Stimulated activated CD8-positive, alpha-beta memory T cell treated with anti-CD3 and anti-CD28 coated beads, Interleukin-7, amount 100 ng/mL, for 4 hours (primary cell): ENCODE data around the gene PDE4B.

ENCODE experiments used
- DNase-seq, 2 donors: peaks; one replicate each; pipeline ENCODE4 v3.0.0-alpha.2; 2020; ENCODE audit warnings: low read depth in 2 of 2

Gene PDE4B

DNA sequence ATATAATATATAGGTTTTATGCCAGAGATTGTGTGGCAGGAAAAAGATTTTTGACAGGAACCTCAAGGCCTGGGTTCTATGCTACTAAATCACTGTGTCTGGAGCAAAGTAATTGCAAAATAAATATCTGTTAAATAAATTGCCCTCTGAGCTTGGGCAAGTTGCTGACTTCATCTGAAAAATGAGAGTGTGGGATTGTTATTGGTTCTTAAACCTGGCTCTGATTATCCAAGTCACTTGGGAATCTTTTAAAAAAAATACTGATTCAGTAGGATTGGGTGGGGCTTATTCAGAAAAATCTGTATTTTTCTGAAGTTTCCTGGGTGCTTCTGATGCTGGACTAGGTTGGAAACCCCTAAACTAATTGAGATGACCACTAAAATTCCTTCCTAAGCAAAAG is 567.1 kb downstream of the PDE4B start:
- DNase-seq, result no peak

DNA sequence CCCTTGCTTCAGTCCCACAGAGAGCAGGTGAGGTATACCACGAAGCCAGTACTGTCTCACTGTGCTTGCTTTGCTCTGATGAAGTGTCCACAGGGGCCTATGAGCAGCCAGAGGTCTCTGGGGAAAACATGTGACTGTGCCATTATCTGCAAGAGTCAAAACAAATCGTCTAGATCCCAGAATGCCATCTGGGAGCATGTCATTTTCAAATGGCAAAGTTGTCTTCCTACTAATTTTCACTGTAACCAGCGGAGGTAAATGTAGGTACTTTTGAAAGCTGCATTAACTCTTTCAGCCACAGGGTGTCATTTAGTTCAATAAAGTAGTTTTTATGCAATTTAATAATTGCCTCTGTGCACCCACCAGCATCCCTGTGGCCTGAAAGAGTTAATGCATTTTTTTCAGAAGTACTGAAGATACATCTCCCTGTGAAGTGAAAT is 567.6 kb downstream of the PDE4B start:
- DNase-seq, result no peak

DNA sequence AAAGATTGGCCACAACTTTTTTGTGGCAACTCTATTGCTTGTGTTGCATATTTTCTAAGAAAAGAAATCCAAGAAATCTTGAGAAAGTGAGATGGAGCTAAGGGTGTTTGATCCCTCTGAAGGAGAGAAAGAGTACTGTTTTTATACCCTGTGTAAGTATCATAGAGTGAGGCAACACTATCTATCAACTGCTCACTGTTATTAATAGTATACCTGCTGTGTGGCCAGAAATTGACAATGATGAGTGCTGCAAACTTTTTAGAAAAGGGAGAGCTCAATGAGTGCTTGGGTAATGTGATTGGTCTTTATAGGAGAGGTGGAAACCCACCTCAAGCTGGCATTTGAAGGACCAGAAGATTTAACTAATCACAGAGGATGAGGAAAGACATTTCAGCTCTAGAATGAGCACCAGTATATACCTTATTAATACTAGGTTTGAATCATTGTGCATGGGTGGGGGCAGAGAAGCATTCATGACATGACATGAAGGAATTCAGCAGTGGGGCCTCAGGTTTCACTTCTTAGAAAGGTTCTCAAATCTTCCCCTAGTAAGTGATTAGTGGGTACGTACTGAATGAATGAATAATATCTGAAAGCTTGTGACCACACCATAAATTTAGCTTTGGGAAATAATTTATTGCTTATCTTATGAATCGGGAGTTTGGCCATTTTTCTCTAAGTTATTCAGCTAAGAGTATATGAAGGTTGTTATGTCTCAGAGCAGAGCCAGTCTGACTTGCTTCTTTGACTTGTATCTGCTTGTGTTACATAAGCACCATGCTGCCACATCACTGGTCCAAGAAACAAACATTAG is 572.1 kb downstream of the PDE4B start:
- no peak for DNase-seq

DNA sequence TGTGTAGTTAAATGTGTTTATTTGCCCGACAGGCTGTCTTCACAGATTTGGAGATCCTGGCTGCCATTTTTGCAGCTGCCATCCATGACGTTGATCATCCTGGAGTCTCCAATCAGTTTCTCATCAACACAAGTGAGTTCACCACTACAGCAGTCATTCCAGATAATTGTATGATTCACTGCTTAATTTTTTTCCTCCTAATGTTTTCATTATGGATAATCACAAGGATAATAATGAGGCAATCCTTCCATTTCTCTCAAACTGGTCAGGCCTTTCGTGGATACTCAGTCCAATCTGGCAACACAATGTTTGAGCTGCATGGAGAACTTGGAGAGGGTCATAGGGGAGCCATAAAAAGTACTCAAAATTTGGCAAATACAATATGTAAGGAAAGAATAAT is 572.9 kb downstream of the PDE4B start:
- DNase-seq, result no peak

DNA sequence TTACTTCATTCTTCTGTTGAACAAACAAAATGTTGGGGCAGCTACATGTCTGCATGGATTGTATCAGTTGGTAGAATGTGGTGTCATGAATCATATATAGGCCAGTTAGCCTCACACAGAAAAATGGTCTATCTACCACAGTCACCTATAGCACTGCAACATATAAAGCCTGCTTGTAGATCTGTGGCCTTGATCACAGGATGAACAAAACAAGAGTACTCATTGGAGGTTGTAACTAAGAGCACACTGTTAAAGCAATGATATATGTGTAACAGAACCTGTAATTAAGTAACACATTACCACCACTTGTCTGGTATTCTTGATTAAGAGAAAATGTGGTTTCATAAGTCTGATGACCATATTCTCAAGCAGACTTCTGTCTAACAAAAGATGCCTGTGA is 573.9 kb downstream of the PDE4B start:
- no peak for DNase-seq

DNA sequence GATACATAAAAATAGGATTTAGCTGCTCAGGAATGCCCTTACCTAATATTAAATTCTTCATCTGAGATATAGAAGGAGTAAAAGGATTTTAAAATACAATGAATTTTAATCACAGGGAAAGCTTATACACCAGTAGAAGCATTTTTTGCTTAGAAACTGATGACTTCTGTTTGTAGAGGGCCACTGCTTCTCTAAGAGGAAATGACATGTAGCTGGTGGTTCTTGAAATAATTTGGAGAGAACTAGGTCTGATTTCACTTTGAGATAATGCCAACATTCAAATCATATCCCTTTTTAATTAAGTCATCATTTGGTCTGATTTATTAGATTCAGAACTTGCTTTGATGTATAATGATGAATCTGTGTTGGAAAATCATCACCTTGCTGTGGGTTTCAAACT is 574.7 kb downstream of the PDE4B start:
- no peak for DNase-seq

DNA sequence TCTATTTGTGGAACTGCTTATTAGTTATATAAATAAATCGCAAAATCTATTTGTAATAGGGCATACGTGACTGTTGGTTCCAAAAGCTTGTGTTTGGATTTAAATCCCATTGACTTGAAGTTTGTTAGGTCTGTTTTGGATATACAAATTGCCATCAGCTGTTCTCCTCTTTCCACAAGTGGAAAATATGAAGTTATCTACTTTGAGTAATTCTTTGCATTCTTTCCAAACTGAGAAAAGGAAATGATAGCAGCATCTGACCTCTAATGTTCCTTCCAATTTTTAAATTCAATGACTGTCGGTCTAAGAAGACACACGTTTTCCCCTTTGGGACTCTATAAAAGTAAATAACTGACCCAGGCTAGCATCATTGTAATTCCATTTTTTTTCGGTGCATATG is 575.6 kb downstream of the PDE4B start:
- DNase-seq, result no peak

DNA sequence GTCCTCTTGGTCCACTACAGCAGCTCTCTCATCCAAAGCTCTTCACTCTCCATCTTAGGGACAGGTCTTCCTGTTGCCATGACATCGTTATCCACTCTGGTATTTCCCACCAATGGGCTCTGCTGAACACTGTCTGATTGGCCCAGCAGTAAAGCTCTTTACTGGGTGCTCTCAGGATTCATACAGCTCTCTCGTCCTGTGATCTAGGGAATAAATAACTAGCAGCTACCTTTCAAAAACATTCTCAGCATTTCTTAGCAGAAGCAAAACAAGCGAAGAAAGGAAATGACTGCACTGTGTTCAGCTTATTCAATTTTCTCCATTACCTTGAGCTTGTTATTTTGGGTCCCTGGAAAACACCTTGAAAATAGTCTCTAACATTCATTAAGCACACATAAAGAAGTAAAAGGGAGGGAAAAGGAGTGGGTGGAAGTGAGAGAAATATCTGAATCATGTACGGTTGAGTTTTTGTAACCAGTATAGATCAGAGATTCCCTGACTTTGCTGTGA is 577.8 kb downstream of the PDE4B start:
- DNase-seq, result no peak

DNA sequence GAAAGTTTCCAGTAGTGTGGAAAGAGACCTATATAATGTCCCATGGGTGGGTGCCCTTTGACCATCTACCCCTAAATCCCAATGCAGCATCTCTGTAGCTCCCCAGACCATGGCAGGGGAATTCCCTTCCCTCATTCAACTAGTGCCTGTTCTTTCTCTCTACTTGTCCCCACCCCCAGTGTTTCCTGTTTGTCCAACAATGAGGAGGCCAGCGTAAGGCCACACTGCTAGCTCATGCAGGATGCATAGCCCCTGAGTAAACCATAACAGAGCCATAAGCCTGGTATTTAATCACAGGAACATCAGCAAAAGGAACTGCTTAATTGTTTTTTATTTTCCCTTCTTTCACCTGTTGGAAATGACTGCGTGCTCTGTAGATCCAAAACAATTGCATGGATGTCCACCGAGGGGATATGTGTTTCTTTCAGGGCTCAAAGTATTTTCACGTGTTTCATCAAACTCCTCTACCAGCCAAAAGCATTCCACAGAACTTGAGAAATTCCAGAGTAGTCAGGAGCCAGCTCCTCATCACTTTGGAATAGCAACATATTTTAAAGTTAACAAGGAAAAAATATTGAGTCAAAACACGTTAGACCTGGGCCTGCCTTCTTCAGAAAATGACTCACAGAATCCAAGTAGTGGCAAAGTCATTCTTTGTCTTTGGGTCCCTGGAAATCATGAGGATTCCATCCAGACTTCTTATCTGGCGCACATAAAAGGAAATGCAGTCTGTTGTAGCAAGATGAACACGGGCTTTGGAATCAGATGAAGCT is 578.7 kb downstream of the PDE4B start:
- DNase-seq, result no peak

DNA sequence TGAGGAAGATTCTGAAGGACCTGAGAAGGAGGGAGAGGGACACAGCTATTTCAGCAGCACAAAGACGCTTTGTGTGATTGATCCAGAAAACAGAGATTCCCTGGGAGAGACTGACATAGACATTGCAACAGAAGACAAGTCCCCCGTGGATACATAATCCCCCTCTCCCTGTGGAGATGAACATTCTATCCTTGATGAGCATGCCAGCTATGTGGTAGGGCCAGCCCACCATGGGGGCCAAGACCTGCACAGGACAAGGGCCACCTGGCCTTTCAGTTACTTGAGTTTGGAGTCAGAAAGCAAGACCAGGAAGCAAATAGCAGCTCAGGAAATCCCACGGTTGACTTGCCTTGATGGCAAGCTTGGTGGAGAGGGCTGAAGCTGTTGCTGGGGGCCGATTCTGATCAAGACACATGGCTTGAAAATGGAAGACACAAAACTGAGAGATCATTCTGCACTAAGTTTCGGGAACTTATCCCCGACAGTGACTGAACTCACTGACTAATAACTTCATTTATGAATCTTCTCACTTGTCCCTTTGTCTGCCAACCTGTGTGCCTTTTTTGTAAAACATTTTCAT is 579.9 kb downstream of the PDE4B start:
- DNase-seq, result no peak

DNA sequence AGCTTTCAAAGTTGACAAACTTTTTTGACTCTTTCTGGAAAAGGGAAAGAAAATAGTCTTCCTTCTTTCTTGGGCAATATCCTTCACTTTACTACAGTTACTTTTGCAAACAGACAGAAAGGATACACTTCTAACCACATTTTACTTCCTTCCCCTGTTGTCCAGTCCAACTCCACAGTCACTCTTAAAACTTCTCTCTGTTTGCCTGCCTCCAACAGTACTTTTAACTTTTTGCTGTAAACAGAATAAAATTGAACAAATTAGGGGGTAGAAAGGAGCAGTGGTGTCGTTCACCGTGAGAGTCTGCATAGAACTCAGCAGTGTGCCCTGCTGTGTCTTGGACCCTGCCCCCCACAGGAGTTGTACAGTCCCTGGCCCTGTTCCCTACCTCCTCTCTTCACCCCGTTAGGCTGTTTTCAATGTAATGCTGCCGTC is 580.5 kb downstream of the PDE4B start:
- no peak for DNase-seq

DNA sequence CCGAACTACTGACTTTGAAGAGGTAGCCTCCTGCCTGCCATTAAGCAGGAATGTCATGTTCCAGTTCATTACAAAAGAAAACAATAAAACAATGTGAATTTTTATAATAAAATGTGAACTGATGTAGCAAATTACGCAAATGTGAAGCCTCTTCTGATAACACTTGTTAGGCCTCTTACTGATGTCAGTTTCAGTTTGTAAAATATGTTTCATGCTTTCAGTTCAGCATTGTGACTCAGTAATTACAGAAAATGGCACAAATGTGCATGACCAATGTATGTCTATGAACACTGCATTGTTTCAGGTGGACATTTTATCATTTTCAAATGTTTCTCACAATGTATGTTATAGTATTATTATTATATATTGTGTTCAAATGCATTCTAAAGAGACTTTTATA is 581.5 kb downstream of the PDE4B start:
- no peak for DNase-seq

DNA sequence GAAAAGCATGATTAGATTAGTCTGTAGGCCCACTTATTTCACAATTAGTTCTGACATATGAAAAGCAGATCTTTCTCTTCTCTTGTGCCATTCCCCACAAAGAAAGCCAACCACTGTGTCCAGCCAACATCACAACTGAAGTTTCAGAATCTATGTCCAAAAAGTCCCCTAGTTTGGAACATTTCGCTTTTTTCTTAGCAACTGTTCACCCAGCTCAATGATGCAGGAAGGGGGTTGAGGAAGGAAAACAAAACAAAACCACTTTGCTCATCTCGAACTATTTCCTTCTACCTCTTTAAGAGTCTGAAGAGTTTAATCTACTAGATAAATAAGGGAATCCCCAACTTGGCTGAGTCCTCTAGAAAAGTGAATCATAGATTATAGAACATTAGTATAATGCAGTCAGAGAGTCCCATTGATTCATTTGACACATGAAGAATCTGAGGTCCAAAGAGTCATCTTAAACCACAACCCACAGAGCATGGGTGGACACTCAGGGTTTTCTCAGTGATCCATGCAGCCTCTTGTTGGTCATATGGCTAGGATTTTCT is 581.9 kb downstream of the PDE4B start:
- no peak for DNase-seq

DNA sequence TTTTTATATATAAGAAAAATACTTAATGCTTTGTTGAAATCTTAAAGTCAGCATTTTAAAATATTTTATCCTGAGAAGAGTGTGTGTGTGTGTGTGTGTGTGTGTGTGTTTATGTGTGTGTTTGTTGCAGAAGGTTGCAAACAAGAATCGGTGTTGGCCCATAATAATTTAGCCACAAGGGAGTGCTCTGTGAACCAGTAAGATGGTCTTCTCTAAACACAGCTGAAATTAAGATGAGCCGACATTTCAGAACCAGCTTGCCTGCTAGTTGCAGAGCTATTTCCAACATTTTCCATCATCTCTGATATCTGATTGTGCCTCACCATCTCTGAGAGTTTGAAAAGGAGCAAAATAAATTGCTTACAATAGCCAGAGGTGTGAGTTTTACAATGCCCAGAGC is 582.4 kb downstream of the PDE4B start:
- no peak for DNase-seq

DNA sequence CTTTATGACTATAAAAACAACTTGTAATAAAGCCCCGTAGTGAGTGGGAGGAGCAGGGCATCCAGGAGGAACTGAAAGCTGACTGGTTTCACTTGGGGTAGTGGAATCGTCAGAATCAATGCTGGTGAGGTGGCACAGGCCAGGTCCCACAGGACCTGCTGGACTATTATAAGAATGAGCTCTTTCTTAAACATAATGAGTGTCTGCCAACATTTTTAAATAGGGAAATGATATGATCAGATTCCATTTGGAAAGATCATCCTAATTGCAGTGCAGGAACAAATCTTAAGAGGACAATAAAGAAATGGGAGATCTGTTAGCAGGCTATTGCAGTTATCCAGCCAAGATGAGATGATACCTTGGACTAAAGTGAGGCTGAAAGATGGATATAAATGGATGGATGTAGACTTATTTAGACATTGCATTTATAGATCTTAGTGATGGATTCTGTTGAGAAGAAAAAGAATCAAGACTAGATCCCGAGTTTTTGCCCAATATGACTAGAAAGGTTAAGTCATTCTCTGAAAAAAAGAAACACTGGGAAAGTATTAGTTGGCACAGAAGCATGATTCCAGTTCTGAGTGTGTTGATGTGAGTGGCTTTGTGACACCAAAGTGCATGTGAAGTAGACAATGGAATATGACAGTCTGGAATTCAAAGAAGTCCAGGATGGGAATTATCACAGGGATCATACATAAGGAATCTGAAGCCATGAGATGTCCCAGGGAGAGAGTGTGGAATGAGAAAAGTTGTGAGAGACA is 587.9 kb downstream of the PDE4B start:
- no peak for DNase-seq

DNA sequence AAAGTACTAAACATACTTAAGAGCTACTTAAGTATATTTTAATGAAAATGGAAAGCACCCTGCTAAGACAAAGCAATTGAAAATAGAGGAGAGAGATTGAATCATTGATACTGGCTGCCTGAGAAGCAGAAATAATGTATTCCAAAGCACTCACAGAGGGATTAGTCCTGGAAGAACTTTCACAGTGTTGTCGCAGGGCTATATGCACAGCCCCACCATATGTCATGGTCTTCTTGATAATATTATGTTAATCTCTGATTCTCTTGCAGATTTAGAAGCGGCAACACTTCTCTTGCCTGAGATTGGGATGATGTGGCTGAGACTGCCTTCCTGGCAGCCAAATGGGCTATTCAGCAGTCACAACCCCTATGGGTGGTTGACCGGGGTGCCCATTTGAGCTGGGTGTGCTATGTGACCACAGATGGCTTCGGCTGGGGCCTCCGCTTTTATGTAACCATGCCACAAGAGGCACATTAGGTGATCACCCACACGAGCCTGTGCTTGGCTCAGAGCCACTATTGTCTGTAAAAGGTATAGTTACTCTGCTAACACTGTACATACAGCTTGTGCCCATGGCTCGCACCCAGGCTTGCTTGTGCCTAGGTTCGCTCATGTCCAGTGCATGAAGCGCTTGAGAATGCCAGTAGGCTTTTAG is 589.1 kb downstream of the PDE4B start:
- no peak for DNase-seq

DNA sequence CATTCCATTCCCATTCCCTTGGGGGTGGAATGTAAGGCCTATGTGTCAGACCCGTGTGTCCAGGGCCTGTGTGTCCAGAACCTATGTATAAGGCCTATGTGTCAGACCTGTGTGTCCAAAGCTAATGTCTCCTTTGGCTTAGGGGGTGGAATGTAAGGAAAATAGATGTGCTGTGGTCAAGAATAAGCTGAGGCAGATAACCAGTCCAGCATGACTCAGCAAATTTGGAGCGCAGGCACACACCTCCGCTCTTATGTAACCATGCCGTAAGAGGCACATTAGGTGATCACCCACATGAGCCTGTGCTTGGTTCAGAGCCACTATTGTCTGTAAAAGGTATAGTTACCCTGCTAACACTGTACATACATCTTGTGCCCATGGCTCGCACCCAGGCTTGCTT is 590.5 kb downstream of the PDE4B start:
- DNase-seq, result no peak

DNA sequence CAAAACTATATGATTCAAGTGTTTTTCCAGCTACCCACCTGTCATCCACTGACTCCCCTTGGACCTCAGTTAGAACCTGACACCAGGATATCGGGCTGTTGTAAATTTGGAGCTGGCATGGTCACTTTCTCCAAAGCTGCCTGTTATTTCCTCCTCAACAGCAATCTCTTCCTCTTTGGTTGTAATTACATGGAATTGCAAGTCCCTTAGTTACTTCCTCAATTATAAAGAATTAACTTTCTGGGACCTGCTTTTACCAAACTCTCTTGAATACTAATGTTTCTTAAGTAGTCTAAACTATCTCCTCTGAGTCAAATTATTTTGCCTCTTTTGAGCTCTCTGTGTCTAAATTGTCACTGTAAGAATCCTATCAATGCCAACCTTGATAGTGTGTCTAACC is 590.9 kb downstream of the PDE4B start:
- no peak for DNase-seq

DNA sequence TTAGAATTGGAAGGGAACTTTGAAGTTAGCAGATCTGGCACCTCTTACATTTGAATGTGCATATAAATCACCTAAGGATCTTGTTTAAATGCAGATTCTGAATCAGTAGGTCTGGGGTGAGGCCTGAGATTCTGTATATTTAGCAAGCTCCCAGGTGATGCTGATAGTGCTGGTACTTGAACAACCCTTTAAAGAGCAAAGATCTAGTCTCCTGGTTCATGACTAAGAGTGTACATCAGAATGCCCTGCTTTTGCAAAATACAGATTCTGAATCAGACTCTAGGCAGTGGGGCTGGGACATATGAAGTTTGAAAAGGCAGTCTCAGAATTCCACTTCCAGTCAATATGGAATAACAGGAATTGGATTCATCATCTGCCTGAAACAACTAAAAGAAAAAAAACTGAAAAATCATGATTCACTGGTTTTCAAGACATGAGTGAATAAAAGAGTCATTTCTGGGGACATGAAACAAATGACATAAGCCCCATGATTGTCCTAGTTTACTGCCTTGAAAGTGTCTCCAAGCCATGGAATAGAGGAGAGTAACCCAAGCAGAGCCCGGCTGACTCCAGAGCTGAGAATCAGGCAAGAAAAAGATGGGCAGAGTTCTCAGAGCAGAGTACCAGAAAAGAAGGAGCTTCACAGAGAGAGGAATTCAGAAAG is 591.7 kb downstream of the PDE4B start:
- no peak for DNase-seq

DNA sequence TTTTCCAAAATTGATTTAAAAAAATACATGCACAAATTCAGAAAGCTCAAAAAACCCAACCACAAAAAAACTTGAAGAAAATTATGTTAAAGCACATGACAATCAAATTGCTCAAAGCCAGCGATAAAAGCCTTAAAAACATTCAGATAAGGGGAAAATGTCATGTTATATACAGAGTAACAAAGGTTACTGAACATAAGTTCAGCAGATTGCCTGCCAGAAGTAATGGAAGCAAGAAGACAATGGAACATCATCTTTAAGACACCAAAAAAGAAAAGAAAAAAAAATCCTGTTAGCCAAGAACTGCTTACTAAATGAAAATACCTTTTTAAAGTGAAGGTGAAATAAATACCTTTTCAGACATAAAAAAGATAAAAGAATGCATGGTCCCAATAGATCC is 594.0 kb downstream of the PDE4B start:
- DNase-seq, result no peak

DNA sequence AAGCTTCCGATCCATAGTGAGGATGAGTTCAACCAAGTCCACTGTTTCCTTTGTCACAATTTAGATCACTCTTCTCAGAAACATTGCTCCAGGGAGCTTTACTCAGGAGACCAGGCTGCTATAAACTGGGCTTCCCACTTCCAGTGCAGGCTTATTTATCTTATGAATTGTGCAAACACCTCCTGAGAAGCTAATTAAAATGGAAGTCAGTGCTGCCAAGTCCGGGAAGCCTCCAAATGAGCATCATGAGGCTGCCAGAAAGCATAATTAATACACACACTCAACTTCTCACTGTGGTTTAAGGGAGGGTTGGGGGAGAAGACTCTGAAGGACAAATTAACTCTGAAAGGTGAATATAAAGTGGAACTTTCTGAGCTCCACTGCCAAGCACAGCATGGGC is 596.2 kb downstream of the PDE4B start:
- DNase-seq, result no peak
